Mesenteric fat pad (tissue), 1 donor: ENCODE data around the gene LMAN1L. TPM values are rescaled to one million over a fixed set of nuclear protein-coding genes. Genes with fewer than 3 reads are reported as not detected.

Experiments
- DNase-seq: peaks from one replicate; pipeline ENCODE4 v3.0.0-alpha.2; 2020; ENCODE audit warnings: low spot score
- total RNA-seq: library from RNA; stranded (reverse); fragmentation: NEBNext Ultra II Directional; extraction: Animal tissue kit (Norgen Biotek cat#: 25700); gene quantifications from one replicate; pipeline ENCODE4 v1.2.1, GENCODE V29; 2021
- donor health status: DM: yes; HTN: yes; CAD: no.

Gene LMAN1L
- total RNA-seq, 1 donor from 2014 or later, result not detected

GRCh38 chr15:74793135-74794028 is 19.3 kb upstream of the LMAN1L start:
- no peak for DNase-seq

GRCh38 chr15:74794248-74794969 is 18.2 kb upstream of the LMAN1L start:
- no peak for DNase-seq

DNA sequence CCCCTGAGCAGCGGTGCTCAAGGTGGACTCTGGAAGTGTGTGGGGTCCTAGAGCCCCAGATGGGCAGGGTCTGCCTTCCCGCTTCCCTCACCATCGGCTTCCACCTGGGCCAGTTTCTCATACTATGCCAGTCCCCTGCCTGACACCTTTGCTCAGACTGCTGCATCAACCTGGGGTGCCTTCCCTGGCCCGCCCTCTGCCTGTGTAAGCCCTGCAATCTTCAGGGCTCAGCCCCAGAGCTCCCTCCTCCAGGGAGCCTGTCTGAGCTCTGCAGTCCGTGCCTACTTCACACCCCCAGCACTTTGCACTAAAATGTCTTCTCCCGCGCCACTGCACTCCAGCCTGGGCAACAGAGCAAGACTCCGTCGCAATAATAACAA is 17.7 kb upstream of the LMAN1L start:
- DNase-seq, result no peak

DNA sequence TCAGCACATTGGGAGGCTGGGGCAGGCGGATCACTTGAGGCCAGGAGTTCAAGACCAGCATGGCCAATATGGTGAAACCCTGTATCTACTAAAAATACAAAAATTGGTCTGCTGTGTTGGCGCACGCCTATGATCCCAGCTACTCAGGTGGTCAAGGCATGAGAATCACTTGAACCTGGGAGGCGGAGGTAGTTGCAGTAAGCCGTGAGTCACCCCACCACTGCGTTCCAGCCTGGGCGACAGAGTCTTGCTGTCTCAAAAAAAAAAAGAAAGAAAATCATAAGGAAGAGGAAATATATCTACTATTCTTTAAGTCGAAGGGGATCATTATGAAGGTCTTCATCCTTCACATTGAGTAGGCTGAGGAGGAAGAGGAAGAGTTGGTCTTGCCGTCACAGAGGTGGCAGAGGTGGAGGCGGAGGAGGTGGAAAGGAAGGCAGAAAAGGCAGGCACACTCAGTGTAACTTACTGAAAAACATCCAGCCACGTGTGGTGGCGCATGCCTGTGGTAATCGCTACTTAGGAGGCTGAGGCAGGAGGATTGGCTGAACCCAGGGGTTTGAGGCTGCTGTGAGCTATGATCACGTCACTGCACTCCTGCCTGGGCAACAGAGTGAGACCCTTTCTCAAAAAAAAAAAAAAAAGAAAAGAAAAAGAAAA is 16.5 kb upstream of the LMAN1L start:
- no peak for DNase-seq

DNA sequence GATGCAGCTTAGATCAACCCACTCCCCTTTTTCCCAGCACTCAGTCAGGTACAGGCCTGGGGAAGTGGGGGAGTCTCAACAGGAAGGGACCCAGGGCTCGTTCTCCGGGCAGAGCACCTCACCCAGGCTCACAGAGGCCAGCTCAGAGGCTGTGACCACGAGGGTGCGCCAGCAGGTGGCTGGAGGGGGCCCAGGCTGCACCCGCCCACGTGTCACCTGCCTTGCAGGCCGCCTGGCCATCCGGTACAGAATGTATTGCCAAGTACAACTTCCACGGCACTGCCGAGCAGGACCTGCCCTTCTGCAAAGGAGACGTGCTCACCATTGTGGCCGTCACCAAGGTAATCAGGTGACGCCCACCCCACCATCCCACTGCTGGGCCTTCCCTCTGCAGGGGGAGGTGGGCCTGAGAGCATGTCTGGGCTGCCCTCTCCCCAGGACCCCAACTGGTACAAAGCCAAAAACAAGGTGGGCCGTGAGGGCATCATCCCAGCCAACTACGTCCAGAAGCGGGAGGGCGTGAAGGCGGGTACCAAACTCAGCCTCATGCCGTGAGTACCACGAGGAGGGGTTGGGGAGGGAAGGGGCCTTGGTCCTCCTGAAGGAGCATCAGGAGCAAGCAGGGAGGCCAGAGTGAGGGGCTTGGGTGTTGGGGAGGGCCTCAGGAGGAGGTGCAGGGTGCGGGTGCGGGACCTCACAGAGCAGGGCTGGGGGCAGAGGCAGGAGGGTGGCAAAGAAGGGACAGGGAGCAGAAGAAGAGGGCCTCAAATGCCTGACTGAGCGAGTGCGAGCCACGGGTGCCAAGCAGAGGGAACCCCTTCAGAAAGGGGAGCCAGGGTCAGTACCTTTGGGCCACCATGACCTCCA is 14.0 kb upstream of the LMAN1L start:
- no peak for DNase-seq

- no peak for DNase-seq
Measured at GRCh38 chr15:74799255-74799855, 13.3 kb upstream of the LMAN1L start.

DNA sequence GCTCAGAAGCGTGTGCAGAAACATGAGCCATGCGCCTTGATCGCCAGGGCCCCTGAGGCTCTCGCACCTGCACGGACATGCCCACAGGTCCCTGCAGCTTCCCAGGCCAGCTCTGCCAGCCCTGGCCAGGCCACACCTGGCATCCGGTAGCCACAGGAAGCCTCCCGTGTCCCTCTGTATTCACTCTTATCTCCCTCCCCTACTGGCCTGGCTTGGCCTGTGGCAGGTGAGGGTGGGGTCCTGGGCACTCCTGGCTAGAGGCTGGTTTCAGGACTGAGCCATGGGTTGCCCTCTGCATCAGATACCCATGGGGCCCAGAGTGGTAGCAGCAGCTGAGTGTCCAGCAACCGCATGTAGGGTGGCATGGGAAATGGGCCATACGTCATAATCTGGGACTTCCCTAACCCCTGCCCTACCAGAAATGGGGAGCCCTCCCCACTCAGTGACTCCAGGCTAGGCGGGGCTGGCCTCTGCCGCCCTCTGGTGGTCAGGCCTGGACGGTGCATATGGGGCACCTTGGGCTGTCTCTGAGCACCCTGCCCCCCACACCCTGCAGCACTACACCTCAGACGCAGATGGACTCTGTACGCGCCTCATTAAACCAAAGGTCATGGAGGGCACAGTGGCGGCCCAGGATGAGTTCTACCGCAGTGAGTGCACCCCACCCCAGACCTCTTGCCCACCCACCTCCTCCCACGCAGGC is 12.6 kb upstream of the LMAN1L start:
- no peak for DNase-seq

DNA sequence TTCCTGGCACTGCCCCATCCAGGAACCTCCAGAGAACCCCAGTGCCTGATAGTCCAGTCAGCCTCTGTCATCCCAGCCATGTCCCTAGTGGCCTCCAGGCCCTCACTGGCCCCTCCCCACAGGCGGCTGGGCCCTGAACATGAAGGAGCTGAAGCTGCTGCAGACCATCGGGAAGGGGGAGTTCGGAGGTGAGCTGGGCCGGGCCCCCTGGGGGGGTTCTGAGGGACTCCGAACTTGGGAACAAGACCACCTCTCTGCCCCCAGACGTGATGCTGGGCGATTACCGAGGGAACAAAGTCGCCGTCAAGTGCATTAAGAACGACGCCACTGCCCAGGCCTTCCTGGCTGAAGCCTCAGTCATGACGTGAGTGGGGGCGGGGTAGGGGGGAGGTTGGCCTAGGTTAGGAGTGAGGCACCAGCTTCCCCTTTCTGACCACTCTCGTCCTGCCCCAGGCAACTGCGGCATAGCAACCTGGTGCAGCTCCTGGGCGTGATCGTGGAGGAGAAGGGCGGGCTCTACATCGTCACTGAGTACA is 12.0 kb upstream of the LMAN1L start:
- DNase-seq, result no peak

- DNase-seq, result no peak
Measured at GRCh38 chr15:74801311-74801997, 11.2 kb upstream of the LMAN1L start.

- DNase-seq, result no peak
Measured at GRCh38 chr15:74802290-74802689, 10.3 kb upstream of the LMAN1L start.

GRCh38 chr15:74802862-74803447 is 9.7 kb upstream of the LMAN1L start:
- DNase-seq, result no peak

DNA sequence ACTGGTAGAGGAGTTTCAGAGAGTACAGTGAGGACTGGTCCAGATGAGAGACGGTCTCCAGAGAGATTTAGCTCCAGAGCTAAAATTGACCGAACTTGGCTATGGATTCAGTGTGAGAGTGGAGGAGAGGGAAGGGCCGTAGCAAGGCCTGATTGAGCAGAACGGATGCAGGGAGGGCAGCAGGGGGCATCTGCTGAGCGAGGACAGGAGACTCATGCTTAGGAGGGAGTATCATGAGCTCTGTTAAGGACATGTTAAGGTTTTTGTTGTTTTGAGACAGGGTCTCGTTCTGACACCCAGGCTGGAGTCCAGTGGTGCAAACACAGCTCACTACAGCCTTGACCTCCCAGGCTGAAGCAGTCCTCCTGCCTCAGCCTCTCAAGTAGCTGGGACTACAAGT is 7.7 kb upstream of the LMAN1L start:
- DNase-seq, result no peak

- DNase-seq, result no peak
Measured at GRCh38 chr15:74807282-74807681, 5.4 kb upstream of the LMAN1L start.

DNA sequence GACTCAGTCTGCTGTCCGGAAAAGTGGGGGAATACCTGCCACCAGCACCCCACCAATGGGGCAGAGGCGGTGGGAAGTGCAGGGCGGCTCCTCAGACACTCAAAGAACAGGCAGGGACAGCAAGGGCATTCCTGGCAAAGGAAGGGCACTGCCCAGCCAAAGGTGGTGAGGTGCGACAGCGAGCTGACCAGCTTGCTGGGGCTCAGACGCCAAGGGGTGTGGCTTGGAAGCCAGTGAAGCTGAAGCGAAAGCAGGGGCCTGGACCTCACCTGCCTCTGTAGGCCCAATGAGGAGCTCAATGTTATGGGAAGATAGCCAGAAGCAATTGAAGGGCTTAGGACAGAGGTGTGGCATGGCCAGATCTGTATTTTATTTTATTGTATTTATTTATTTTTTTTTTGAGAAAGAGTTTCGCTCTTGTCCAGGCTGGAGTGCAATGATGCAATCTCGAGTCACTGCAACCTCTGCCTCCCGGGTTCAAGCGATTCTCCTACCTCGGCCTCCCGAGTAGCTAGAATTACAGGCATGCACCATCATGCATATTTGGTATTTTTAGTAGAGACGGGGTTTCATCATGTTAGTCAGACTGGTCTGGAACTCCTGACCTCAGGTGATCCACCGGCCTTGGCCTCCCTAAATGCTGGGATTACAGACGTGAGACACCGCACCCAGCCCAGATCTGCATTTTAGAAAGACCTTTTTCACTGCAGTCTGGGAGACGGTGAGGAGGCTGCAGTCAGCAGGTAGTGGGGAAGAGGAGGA is 4.4 kb upstream of the LMAN1L start:
- DNase-seq, result no peak

GRCh38 chr15:74808840-74809229 is 3.8 kb upstream of the LMAN1L start:
- DNase-seq, result no peak

DNA sequence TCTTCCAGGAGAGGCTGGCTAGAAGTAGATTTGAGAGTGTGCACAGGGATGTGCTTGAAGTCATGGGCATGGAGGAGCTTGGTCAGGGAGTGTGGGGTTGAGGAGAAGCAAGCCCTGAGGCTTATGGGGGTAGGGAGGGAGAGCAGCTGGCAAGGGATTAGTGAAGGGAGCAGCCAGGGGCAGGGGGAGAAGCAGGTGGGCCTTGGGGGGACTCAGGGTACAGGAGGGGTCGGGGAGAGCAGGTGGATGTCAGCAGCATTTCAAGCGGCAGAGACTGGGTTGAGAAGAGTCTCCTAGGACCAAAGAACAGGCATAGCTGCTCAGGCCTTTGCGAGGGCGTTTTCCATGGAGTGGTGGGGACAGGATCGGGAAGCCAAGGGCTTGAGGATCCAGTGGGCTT is 3.4 kb upstream of the LMAN1L start:
- no peak for DNase-seq

GRCh38 chr15:74809956-74810355 is 2.7 kb upstream of the LMAN1L start:
- DNase-seq, result no peak
